Panc1 (cell line): ENCODE data around the gene SLC66A2.

ENCODE experiments used
- POLR2AphosphoS5 ChIP-seq: IDR thresholded peaks from 2 replicates; pipeline ENCODE4 v1.6.1; 2012; ENCODE audit warnings: mild to moderate bottlenecking, low read depth, low read length, moderate library complexity
- REST ChIP-seq, 2 experiments: IDR thresholded peaks; 2 replicates each; pipeline ENCODE4 v1.6.1; 2011 to 2012; ENCODE audit warnings: low read depth in 2 of 2, control low read depth in 1 of 2, low read length in 1 of 2, mild to moderate bottlenecking in 1 of 2, moderate library complexity in 1 of 2; ENCODE audit not compliant: insufficient read depth in 1 of 2
- TCF7L2 ChIP-seq: IDR thresholded peaks from 2 replicates; pipeline ENCODE4 v1.6.1; 2011; ENCODE audit warnings: mild to moderate bottlenecking, low read depth, low read length, inconsistent platforms
- TF ChIP-seq, protein P1 (sequence below): fragments of 450-650 bp; IDR thresholded peaks from 2 replicates; pipeline ENCODE4 v1.5.1; 2017; ENCODE audit warnings: mild to moderate bottlenecking

DNA sequence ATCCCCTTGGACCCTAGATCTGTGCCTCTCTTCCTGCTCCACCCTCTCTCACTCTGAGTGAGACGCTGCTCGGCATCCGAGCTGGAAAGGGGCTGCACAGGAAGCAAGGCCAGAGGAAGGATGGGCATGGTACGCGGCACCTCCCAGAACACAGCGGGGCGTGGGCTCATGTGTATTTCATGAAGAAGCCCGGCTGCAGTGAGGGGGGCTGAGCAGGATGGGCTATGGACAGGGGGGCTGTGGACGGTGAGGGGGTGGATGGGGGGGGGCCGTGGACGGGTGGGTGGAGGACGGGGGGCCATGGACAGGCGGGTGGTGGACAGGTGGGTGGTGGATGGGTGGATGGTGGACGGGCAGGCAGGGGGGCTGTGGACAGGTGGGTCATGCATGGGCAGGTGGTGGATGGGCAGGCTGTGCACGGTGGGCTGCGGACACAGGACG lies 28.5 kb downstream of the SLC66A2 start:
- TF ChIP-seq TCF7L2 (no peak), POLR2AphosphoS5 (no peak), REST (IDR thresholded peaks at IDR 0.05; ENCODE audit: insufficient read depth in 1 of 2, low read depth in 2 of 2, low read length in 1 of 2) (no peak)
- TF ChIP-seq, protein P1, sequence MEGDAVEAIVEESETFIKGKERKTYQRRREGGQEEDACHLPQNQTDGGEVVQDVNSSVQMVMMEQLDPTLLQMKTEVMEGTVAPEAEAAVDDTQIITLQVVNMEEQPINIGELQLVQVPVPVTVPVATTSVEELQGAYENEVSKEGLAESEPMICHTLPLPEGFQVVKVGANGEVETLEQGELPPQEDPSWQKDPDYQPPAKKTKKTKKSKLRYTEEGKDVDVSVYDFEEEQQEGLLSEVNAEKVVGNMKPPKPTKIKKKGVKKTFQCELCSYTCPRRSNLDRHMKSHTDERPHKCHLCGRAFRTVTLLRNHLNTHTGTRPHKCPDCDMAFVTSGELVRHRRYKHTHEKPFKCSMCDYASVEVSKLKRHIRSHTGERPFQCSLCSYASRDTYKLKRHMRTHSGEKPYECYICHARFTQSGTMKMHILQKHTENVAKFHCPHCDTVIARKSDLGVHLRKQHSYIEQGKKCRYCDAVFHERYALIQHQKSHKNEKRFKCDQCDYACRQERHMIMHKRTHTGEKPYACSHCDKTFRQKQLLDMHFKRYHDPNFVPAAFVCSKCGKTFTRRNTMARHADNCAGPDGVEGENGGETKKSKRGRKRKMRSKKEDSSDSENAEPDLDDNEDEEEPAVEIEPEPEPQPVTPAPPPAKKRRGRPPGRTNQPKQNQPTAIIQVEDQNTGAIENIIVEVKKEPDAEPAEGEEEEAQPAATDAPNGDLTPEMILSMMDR = no peak
